K562 (cell line): ENCODE data around the gene PAN2. TPM values are rescaled to one million over a fixed set of nuclear protein-coding genes. Genes with fewer than 3 reads are reported as not detected.
A peak's percentile ranks its signal among the peaks of the same experiment; 100 is the strongest.

ENCODE experiments used
- ARHGAP35 ChIP-seq: fragments of 450-650 bp; IDR thresholded peaks from 2 replicates; pipeline ENCODE4 v1.6.1; 2018; ENCODE audit not compliant: partially characterized antibody
- E2F6 ChIP-seq, 2 experiments: IDR thresholded peaks; 2 replicates each; pipeline ENCODE4 v1.6.1; 2011; ENCODE audit warnings: borderline replicate concordance in 1 of 2, control low read depth in 1 of 2, low read depth in 1 of 2, low read length in 1 of 2, mild to moderate bottlenecking in 1 of 2, mixed read lengths in 1 of 2, moderate library complexity in 1 of 2; ENCODE audit not compliant: insufficient read depth in 1 of 2, insufficient read length in 1 of 2, poor library complexity in 1 of 2, severe bottlenecking in 1 of 2; ENCODE audit errors: extremely low read depth in 1 of 2
- FOXA1 ChIP-seq: fragments of 450-650 bp; IDR thresholded peaks from 2 replicates; pipeline ENCODE4 v1.6.1; 2016; ENCODE audit warnings: mild to moderate bottlenecking, borderline replicate concordance
- FOXK2 ChIP-seq, 2 experiments: fragments of 450-650 bp; IDR thresholded peaks in 1 of 2; conservative IDR thresholded peaks in 1 of 2; 2 replicates each; pipeline ENCODE4 v1.6.1; 2016; ENCODE audit warnings: low read depth in 2 of 2, mild to moderate bottlenecking in 1 of 2
- MYC ChIP-seq, 2 experiments: fragments of 250-450 bp in 1 of 2; sonication (Bioruptor Pico) in 1 of 2; IDR thresholded peaks; 2 replicates each; pipeline versions ENCODE4 v1.5.1 to v1.6.1; 2012 to 2021; ENCODE audit warnings: low read depth in 2 of 2, borderline replicate concordance in 1 of 2, improper control_type of control experiment in 1 of 2, low read length in 1 of 2, mild to moderate bottlenecking in 1 of 2, moderate library complexity in 1 of 2
- NONO ChIP-seq, 2 experiments: fragments of 200-400 bp in 1 of 2; fragments of 450-650 bp in 1 of 2; formaldehyde crosslinking in 1 of 2; IDR thresholded peaks; 2 replicates each; pipeline ENCODE4 v1.6.1; 2017; ENCODE audit warnings: low read depth in 2 of 2, mild to moderate bottlenecking in 2 of 2, moderate library complexity in 2 of 2, low read length in 1 of 2
- POLR2A ChIP-seq: fragments of 450-650 bp; conservative IDR thresholded peaks from 2 replicates; pipeline ENCODE4 v1.6.1; 2016
- RAD21 ChIP-seq, 2 experiments: fragments of 250-450 bp in 1 of 2; fragments of 450-650 bp in 1 of 2; sonication (Bioruptor Pico) in 1 of 2; formaldehyde crosslinking in 1 of 2; IDR thresholded peaks in 1 of 2; conservative IDR thresholded peaks in 1 of 2; 2 replicates each; pipeline versions ENCODE4 v1.4.0 to v1.8.0; 2020 to 2022; ENCODE audit warnings: mild to moderate bottlenecking in 2 of 2, moderate library complexity in 1 of 2
- TFAM ChIP-seq: fragments of 250-450 bp; sonication (Bioruptor Pico); conservative IDR thresholded peaks from 2 replicates; pipeline ENCODE4 v1.5.0; 2021; ENCODE audit warnings: mild to moderate bottlenecking, moderate library complexity
- TRIM24 ChIP-seq, 2 experiments: fragments of 450-650 bp; IDR thresholded peaks; 2 replicates each; pipeline ENCODE4 v1.6.1; 2016
- ZNF384 ChIP-seq: IDR thresholded peaks from 2 replicates; pipeline ENCODE4 v1.6.1; 2012; ENCODE audit warnings: low read depth, low read length, improper control_type of control experiment
- ZNF561 ChIP-seq: fragments of 450-650 bp; formaldehyde crosslinking; conservative IDR thresholded peaks from 2 replicates; pipeline ENCODE4 v1.4.0; 2020; ENCODE audit warnings: mild to moderate bottlenecking, moderate library complexity
- ZNF707 ChIP-seq: fragments of 250-450 bp; sonication (Bioruptor Pico); conservative IDR thresholded peaks from 2 replicates; pipeline ENCODE4 v1.8.0; 2022; ENCODE audit warnings: inconsistent platforms, mild to moderate bottlenecking, moderate library complexity
- polyA plus RNA-seq, 8 experiments: library from polyadenylated mRNA; depleted of rRNA in 4 of 8; stranded (reverse) in 5 of 8; unstranded in 3 of 8; fragments of >200 nt; fragmentation: Nextera tagmentation in 2 of 8; fragmentation: Illumina TruSeq in 1 of 8; extraction: Ambion mirVana in 2 of 8; extraction: Trizol in 1 of 8; gene quantifications; 2 replicates each; pipeline versions ENCODE4 v1.2.1 to v1.2.3, GENCODE V29; 2011 to 2014; ENCODE audit warnings: inconsistent platforms in 1 of 8, missing spikeins in 1 of 8
- total RNA-seq, 7 experiments: library from RNA; depleted of rRNA in 6 of 7; stranded (reverse); fragments of >200 nt in 6 of 7; fragmentation: Illumina TruSeq in 2 of 7; extraction: Trizol in 2 of 7; gene quantifications; 2 replicates each; pipeline versions ENCODE4 v1.2.1 to v1.2.3, GENCODE V29; 2011 to 2021; ENCODE audit warnings: low replicate concordance in 1 of 7
- TF ChIP-seq, protein P1 (sequence below): fragments of 200-800 bp; sonication (Bioruptor generic); IDR thresholded peaks from 2 replicates; pipeline ENCODE4 v1.6.1; 2017; ENCODE audit warnings: missing genetic modification characterization, missing compliant biosample characterization
- TF ChIP-seq, protein P2 (sequence below): fragments of 250-450 bp; sonication (Bioruptor Pico); IDR thresholded peaks from 2 replicates; pipeline ENCODE4 v1.8.0; 2022; ENCODE audit warnings: inconsistent platforms, mild to moderate bottlenecking, moderate library complexity, borderline replicate concordance
- TF ChIP-seq, protein P3 (sequence below): sonication (generic); formaldehyde crosslinking; IDR thresholded peaks from 2 replicates; pipeline ENCODE4 v1.8.0; 2022; ENCODE audit warnings: mild to moderate bottlenecking, missing genetic modification reagents
- TF ChIP-seq, protein P4 (sequence below): fragments of 250-450 bp; sonication (Bioruptor Pico); IDR thresholded peaks from 2 replicates; pipeline ENCODE4 v1.4.0; 2020; ENCODE audit warnings: borderline replicate concordance
- TF ChIP-seq, protein P5 (sequence below): fragments of 450-650 bp; formaldehyde crosslinking; IDR thresholded peaks from 2 replicates; pipeline ENCODE4 v1.4.0; 2020; ENCODE audit warnings: mild to moderate bottlenecking, moderate library complexity

PAN2 gene
- total and polyA plus RNA-seq, 9 of the 15 experiments (the other 6 are each of a cell fraction or from before 2014, with no cell fraction given), result 15.0 to 66.1 (median 25.9) TPM

- TF ChIP-seq, protein P1, sequence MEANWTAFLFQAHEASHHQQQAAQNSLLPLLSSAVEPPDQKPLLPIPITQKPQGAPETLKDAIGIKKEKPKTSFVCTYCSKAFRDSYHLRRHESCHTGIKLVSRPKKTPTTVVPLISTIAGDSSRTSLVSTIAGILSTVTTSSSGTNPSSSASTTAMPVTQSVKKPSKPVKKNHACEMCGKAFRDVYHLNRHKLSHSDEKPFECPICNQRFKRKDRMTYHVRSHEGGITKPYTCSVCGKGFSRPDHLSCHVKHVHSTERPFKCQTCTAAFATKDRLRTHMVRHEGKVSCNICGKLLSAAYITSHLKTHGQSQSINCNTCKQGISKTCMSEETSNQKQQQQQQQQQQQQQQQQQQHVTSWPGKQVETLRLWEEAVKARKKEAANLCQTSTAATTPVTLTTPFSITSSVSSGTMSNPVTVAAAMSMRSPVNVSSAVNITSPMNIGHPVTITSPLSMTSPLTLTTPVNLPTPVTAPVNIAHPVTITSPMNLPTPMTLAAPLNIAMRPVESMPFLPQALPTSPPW (CRISPR knock-in tag), result no peak; the same call in none of the 2 replicates
- peak; percentile 78 for TF ChIP-seq POLR2A
- TF ChIP-seq, protein P2, sequence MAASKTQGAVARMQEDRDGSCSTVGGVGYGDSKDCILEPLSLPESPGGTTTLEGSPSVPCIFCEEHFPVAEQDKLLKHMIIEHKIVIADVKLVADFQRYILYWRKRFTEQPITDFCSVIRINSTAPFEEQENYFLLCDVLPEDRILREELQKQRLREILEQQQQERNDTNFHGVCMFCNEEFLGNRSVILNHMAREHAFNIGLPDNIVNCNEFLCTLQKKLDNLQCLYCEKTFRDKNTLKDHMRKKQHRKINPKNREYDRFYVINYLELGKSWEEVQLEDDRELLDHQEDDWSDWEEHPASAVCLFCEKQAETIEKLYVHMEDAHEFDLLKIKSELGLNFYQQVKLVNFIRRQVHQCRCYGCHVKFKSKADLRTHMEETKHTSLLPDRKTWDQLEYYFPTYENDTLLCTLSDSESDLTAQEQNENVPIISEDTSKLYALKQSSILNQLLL (CRISPR knock-in tag), result no peak
- peak; percentile 26 to 36; a peak in 2 of 4 replicates for TF ChIP-seq TRIM24 (IDR thresholded peaks at IDR 0.05)
- TF ChIP-seq E2F6 (IDR thresholded peaks at IDR 0.05; ENCODE audit: borderline replicate concordance in 1 of 2, extremely low read depth in 1 of 2, insufficient read depth in 1 of 2, insufficient read length in 1 of 2, low read depth in 1 of 2, low read length in 1 of 2, poor library complexity in 1 of 2, severe bottlenecking in 1 of 2), result peak in 1 of 2 experiments; percentile 26
- peak; percentile 82 to 90 for TF ChIP-seq FOXK2 (conservative IDR thresholded peaks at IDR 0.05 in 1 of 2, IDR thresholded peaks at IDR 0.05 in 1 of 2; ENCODE audit: low read depth in 2 of 2)
- TF ChIP-seq MYC (IDR thresholded peaks at IDR 0.05; ENCODE audit: low read depth, low read length), result peak; percentile 43; the same call in 1 of the 2 replicates
- no peak for TF ChIP-seq MYC (CRISPR knock-in tag; IDR thresholded peaks at IDR 0.05; ENCODE audit: borderline replicate concordance, low read depth)
- no peak for TF ChIP-seq RAD21 (CRISPR knock-in tag; conservative IDR thresholded peaks at IDR 0.05 in 1 of 2, IDR thresholded peaks at IDR 0.05 in 1 of 2)
- TF ChIP-seq ZNF384, result peak; percentile 73
- no peak for TF ChIP-seq FOXA1
- no peak for TF ChIP-seq ZNF707 (CRISPR knock-in tag)
- TF ChIP-seq NONO (IDR thresholded peaks at IDR 0.05; ENCODE audit: low read depth in 2 of 2, low read length in 1 of 2), result no peak
- TF ChIP-seq, protein P3, sequence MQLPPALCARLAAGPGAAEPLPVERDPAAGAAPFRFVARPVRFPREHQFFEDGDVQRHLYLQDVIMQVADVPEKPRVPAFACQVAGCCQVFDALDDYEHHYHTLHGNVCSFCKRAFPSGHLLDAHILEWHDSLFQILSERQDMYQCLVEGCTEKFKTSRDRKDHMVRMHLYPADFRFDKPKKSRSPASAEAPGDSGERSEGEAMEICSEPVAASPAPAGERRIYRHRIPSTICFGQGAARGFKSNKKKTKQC, result no peak
- TF ChIP-seq, protein P4, sequence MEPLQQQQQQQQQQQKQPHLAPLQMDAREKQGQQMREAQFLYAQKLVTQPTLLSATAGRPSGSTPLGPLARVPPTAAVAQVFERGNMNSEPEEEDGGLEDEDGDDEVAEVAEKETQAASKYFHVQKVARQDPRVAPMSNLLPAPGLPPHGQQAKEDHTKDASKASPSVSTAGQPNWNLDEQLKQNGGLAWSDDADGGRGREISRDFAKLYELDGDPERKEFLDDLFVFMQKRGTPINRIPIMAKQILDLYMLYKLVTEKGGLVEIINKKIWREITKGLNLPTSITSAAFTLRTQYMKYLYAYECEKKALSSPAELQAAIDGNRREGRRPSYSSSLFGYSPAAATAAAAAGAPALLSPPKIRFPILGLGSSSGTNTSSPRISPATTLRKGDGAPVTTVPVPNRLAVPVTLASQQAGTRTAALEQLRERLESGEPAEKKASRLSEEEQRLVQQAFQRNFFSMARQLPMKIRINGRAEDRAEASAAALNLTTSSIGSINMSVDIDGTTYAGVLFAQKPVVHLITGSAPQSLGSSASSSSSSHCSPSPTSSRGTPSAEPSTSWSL, result no peak
- no peak for TF ChIP-seq TFAM (CRISPR knock-in tag)
- no peak for TF ChIP-seq ZNF561 (CRISPR knock-in tag)
- TF ChIP-seq, protein P5, sequence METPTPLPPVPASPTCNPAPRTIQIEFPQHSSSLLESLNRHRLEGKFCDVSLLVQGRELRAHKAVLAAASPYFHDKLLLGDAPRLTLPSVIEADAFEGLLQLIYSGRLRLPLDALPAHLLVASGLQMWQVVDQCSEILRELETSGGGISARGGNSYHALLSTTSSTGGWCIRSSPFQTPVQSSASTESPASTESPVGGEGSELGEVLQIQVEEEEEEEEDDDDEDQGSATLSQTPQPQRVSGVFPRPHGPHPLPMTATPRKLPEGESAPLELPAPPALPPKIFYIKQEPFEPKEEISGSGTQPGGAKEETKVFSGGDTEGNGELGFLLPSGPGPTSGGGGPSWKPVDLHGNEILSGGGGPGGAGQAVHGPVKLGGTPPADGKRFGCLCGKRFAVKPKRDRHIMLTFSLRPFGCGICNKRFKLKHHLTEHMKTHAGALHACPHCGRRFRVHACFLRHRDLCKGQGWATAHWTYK (CRISPR knock-in tag), result no peak
- TF ChIP-seq ARHGAP35, result no peak
These were observed 2.8 kb upstream of the PAN2 start (continued) for GRCh38 chr12:56336361-56337167.
